ENCODE measurements around the gene SPHKAP.
"Not testable (repeated sequence)": the region's sequence is repeated elsewhere in the genome, so short reads cannot be mapped to it uniquely, and the experiment has no call there.

DNA sequence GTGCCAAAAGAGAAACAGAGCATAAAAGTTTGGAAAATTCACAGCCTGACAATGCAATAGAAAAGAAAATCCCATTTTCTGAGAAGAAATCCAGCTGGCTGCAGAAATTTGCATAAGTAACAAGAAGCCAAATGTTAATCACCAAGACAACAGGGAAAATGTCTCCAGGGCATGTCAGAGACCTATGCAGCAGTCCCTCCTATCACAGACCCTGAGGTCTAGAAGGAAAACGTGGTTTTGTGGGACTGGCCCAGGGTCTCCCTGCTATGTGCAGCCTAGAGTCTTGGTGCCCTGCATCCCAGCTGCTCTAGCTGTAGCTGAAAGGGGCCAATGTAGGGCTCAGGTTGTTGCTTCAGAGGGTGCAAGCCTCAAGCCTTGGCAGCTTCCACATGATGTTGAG is 104.8 kb downstream of the SPHKAP start:
- TF ChIP-seq, protein P1, sequence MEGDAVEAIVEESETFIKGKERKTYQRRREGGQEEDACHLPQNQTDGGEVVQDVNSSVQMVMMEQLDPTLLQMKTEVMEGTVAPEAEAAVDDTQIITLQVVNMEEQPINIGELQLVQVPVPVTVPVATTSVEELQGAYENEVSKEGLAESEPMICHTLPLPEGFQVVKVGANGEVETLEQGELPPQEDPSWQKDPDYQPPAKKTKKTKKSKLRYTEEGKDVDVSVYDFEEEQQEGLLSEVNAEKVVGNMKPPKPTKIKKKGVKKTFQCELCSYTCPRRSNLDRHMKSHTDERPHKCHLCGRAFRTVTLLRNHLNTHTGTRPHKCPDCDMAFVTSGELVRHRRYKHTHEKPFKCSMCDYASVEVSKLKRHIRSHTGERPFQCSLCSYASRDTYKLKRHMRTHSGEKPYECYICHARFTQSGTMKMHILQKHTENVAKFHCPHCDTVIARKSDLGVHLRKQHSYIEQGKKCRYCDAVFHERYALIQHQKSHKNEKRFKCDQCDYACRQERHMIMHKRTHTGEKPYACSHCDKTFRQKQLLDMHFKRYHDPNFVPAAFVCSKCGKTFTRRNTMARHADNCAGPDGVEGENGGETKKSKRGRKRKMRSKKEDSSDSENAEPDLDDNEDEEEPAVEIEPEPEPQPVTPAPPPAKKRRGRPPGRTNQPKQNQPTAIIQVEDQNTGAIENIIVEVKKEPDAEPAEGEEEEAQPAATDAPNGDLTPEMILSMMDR (IDR thresholded peaks at IDR 0.05): not testable (repeated sequence)
- TF ChIP-seq EP300 (IDR thresholded peaks at IDR 0.05): not testable (repeated sequence)
